ENCODE results near the gene WDR31.
"Not testable (repeated sequence)": the region's sequence is repeated elsewhere in the genome, so short reads cannot be mapped to it uniquely, and the experiment has no call there.

DNA sequence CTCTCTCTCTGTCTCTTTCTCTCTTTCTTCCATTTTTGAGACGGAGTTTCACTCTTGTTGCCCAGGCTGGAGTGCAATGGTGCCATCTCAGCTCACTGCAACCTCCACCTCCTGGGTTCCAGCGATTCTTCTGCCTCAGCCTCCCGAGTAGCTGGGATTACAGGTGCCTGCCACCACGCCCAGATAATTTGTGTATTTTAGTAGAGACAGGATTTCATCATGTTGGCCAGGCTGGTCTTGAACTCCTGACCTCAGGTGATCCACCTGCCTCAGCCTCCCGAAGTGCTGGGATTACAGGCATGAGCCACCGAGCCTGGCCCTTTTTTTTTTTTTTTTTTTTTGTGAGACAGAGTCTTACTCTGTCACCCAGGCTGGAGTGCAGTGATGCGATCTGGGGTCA is 41.4 kb upstream of the WDR31 start:
- TF ChIP-seq, protein P1, sequence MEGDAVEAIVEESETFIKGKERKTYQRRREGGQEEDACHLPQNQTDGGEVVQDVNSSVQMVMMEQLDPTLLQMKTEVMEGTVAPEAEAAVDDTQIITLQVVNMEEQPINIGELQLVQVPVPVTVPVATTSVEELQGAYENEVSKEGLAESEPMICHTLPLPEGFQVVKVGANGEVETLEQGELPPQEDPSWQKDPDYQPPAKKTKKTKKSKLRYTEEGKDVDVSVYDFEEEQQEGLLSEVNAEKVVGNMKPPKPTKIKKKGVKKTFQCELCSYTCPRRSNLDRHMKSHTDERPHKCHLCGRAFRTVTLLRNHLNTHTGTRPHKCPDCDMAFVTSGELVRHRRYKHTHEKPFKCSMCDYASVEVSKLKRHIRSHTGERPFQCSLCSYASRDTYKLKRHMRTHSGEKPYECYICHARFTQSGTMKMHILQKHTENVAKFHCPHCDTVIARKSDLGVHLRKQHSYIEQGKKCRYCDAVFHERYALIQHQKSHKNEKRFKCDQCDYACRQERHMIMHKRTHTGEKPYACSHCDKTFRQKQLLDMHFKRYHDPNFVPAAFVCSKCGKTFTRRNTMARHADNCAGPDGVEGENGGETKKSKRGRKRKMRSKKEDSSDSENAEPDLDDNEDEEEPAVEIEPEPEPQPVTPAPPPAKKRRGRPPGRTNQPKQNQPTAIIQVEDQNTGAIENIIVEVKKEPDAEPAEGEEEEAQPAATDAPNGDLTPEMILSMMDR (IDR thresholded peaks at IDR 0.05): not testable (repeated sequence)
- not testable (repeated sequence) for TF ChIP-seq POLR2A (IDR thresholded peaks at IDR 0.05)

All from body of pancreas (tissue), 4 donors.